Measurements from ENCODE around the gene C16orf95.

DNA sequence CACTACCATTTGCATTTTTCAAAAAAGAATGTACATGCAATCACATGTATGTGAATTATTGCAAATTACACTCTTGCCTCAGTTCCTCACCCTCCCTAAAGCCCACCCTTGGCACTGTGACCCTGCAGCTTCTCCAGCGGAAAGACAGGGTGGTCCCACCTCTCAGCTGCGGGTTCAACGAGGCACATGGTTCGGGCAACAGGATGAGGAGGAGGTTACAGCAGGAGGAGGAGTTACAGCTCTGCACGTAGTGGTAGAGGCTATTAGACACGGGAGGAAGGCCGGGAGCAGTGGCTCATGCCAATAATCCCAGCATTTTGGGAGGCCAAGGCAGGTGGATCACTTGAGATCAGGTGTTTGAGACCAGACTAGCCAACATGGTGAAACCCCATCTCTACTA is 5.2 kb downstream of the C16orf95 start:
- TF ChIP-seq FOXK2 (IDR thresholded peaks at IDR 0.05) (no peak), FOXM1 (IDR thresholded peaks at IDR 0.05; ENCODE audit: borderline replicate concordance) (no peak), BHLHE40 (IDR thresholded peaks at IDR 0.05; ENCODE audit: borderline replicate concordance) (no peak)

Measured in HEK293T (cell line).